Muscle of back (tissue), 11 donors: Measurements from ENCODE around the gene ATP2A2. TPM values are rescaled to one million over a fixed set of nuclear protein-coding genes. Genes with fewer than 3 reads are reported as not detected.
A peak's percentile ranks its signal among the peaks of the same experiment; 100 is the strongest.

ENCODE experiments used
- DNase-seq, 3 donors: peaks; one replicate each; pipeline versions ENCODE4 v3.0.0 to v3.0.0-alpha.2; 2013
- polyA plus RNA-seq, 10 donors: library from polyadenylated mRNA; unstranded; fragments of 120-200 nt; gene quantifications; one replicate each; pipeline ENCODE4 v1.2.1, GENCODE V29; 2013; ENCODE audit not compliant: insufficient read length in 10 of 10

The ATP2A2 gene
- polyA plus RNA-seq, 10 donors: 521 to 744 (median 631) TPM

GRCh38 chr12:110286623-110287022 is 5.6 kb downstream of the ATP2A2 start:
- no peak for DNase-seq

GRCh38 chr12:110287986-110288385 is 6.9 kb downstream of the ATP2A2 start:
- DNase-seq: no peak

DNA sequence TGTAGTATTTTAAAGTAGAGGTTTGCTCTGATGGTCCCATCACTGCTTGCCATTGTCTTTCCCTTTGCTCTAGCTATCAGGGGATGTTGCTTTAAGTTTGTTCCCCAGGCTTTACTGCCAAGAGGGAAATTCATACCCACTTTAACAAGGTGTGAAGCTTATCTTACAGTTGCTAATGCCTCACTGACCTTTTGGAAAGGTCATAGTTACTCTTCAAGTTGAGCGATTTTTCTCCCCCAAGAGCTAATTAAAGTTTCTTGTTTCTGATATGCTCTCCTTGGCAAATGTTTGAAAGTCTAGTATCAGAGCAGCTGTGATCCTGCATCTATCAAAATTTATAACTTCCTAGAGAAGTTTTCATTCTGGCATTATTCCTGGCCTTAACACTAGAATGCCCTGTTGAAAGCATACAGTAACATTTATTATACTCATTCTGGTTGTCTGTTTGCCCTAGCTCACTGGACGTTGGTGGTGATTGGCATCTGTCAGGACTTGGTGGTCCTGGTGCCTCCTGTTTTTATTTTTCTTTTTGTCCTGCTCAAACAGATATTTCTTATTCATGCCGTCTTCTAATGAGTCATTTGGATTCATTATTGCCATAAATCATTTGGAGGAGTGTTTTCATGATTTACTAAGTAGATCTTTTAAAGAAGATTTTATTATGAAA is 8.1 kb downstream of the ATP2A2 start:
- no peak for DNase-seq

- no peak for DNase-seq
Observed at GRCh38 chr12:110289711-110290078, 8.6 kb downstream of the ATP2A2 start.

DNA sequence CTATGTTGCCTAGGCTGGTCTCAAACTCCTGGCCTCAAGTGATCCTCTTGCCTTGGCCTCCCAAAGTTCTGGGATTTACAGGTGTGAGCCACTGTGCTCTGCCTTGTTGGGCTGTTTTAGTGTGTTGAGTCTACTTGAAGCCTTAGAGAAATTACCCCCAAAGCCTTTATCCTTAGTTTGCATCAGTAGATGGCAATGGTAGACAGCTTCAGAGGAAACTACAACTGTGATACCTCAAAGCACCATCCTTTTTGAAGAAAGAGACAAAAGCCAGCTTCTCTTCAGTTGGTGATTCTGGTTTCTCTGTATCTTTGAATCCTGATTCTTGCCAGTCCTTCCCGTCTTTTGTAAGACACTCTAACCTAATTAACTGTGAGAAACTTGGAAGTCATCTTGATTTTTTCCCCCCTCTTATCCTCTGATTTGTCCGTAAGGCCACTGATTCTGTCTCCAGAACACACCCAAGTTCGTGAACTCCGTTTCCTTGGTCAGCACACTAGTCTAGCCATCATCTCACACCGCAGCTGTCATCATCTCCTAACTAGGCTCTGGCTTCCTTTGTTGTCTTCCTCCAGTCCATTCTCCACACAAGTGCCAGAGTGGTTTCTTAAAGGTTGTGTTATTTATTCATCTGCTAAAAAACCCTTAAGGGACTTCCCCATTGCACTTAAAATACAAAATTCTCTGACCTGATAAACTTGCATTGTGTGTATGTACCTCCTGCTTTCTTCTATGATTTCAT is 20.2 kb downstream of the ATP2A2 start:
- DNase-seq: no peak

DNA sequence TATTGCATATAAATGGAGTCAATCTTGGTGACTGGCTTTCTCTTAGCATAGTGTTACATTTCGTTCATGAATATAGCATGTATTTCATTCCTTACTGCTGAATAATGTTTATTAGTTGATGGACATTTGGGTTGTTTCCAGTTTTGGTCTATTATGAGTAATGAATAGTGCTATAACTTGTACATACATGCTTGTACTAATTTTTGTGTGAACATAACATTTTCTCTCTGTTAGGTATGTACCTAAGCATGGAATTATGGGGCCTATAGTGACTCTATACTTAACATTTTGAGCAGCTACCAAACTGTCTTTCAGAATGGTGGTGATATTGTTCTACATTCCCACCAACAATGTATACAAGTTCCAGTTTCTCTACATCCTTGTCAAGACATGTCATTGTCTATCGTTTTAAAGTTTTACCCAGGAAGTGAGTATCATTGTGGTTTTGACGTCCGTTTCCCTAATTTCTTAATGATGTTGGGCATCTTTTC is 23.1 kb downstream of the ATP2A2 start:
- DNase-seq: peak in 1 of 3 donors; percentile 37

GRCh38 chr12:110307372-110307771 is 26.3 kb downstream of the ATP2A2 start:
- DNase-seq: no peak

DNA sequence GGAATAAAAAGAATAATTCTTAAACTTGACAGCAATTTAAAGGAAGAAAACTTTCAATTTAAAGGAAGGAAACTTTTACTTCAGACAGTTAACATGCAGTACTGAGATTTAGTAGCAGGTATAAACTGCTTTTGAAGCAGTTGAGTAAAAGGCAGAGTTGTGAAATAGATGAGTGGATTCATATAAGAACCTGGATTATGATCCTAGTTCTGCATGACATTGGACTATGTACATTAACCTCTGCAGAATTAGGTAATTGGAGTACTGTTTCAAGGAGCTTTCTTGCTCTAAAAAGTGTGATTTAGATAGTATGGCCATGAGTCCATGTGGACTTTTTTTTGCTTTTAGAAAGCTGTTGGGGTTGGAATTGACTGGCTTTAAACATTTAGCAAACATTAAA is 29.7 kb downstream of the ATP2A2 start:
- DNase-seq: no peak

DNA sequence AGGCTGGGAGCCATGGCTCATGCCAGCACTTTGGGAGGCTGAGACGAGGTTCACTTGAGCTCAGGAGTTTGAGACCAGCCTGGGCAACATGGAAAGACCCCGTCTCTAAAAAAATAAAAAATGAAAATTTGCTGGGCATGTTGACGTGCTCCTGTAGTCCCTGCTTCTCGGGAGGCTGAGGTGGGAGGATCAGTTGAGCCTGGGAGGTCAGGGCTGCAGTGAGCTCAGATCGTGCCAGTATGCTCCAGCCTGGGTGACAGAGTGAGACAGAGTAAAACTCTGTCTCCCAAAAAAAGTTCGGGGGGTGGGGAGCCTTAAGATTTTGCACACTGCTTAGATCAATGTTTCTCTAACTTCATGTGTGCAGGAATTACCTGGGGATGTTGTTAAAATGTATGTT is 30.9 kb downstream of the ATP2A2 start:
- no peak for DNase-seq

GRCh38 chr12:110312581-110313360 is 31.7 kb downstream of the ATP2A2 start:
- peak in 1 of 3 donors; percentile 33 for DNase-seq

- DNase-seq: peak in 1 of 3 donors; percentile 56
Observed at GRCh38 chr12:110314308-110314707, 33.3 kb downstream of the ATP2A2 start.

DNA sequence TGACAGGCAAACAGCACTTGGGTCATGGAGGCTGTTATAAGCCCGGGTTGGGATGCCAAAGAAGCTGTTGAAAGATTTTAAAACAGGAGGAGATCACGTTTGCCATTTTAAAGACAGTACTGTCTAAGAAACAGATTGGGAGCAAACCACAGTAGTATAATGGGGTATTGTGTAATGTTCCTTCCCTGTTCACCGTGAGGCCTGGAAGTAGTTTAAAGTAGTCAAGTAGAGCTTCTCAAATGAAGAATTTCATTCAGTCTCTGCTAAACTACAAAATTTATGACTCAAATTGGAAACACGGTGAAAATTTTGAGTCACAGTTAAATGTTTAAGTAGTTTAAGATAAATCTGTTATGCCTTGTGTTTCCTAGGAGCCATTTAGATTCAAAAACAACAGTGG is 35.8 kb downstream of the ATP2A2 start:
- peak; percentile 14 to 79 (median 51) for DNase-seq

DNA sequence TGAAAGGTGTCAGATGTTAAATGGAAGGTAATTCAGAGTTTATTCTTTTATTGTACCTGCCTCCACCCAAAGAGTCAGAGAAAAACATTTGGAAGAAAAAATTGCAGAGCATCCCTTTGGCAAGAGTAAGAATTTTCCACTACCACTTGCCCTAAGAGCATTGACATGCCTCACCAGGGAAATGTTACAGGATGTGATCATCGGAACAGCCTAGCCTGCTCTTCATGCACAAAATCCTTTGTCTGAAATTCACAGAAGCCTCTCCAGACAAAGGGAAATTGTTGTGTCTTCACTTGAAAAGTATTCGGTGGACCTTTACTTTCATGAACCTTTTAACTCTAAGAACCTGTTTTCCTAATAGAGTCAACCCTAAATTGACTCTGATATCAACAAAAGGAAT is 36.9 kb downstream of the ATP2A2 start:
- DNase-seq: peak; percentile 44 to 80 (median 66)

DNA sequence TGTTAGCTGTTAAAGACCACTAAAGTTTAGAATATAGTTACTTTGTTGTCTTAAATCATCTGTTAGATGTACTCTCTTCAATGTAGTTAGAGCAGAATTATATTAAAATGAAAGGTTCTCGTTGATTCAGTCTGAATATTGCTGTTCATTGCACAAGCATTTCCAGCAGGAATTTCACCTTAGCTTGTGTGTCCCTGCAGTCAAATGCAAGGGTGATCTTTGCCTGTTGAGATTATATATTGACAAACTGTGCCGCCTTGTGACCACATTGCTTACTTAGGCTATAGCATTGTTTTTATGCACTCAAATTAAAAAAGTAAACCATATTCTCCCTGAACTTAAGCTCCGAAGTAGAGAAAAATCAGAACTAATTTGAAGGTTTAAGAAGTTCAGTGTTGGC is 39.5 kb downstream of the ATP2A2 start:
- no peak for DNase-seq

- no peak for DNase-seq
Observed at GRCh38 chr12:110329710-110330109, 48.7 kb downstream of the ATP2A2 start.

- DNase-seq: no peak
Observed at GRCh38 chr12:110330124-110330523, 49.1 kb downstream of the ATP2A2 start.

- no peak for DNase-seq
Observed at GRCh38 chr12:110330544-110330943, 49.5 kb downstream of the ATP2A2 start.

GRCh38 chr12:110333201-110333600 is 52.2 kb downstream of the ATP2A2 start:
- no peak for DNase-seq

DNA sequence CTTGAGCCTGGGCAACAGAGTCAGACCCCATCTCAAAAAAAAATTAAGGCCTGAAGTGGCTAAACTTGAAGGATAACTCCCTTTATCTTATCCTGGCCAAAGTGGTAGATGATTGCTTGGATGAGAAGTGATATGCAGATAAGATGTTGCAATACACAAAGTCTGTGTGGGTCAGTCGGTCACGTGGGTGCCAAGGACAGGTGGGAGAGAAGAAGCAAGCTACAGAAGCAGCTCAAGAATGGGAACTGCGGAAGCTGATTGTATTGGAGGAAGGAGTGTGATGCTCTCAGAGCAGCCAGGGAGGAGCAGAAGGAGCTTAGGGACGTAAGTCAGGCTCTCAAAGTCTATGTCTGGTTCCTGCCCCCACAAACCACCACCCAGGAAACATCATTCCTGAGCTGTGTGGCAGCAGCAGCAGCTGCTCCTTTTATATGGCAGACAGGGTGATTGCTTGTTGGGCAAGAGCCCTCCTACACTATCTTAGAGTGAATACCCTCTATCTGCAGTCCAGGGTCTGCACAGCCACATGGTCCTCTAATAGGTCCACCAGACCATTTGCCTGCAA is 54.5 kb downstream of the ATP2A2 start:
- no peak for DNase-seq

DNA sequence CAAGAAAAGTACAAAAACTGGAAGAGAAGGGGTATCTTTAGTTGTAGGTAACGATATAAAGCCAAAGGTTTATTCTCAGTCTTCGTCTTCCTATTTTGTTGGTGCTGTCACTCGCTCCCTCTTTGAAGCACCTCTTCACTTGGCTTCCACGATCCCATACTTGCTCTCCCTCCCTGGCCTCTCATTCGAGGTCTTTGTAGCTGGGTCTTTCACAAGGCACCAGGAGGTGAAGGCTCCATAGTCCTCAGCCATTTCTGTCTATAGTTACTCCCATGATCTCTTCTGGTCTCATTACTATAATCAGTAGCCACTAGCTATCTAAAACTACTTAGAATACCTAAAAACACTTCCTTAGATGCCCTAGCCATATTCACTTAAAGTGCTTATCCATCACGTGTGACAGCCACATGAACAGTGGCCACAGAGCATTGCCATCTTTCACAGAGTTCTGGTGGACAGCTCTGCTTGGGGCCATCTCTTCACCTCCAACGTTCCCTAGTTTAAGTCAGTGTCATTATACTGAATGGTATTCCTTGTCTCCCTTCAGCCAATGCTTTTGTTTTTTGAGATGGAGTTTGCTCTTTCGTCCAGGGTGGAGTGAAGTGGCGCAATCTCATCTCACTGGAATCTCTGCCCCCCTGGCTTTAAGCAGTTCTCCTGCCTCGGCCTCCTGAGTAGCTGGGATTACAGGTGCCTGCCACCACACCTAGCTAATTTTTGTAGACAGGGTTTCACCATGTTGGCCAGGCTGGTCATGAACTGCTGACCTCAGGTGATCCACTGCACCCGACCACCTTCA is 57.1 kb downstream of the ATP2A2 start:
- DNase-seq: no peak

DNA sequence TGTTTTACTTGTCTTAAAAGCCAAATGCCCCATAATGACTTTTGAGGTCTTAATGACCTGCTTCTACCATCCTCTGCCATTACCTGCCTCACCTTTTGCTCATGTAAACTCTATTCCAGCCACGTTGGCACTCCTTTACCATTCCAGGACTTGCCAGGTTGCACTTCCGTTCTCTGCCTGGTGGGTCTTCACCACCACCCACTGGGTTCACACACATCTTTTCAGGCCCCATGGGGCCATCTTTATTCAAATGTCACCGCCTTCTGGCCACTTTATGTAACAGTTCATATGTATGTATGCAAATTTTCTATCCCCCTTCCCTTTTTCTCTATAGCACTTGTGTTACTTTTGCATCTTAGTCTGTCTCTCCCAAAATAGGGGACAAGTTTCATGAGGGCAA is 57.7 kb downstream of the ATP2A2 start:
- no peak for DNase-seq
